Measurements from ENCODE around the gene PRDM1. TPM values are rescaled to one million over a fixed set of nuclear protein-coding genes. Genes with fewer than 3 reads are reported as not detected.
A peak's percentile ranks its signal among the peaks of the same experiment; 100 is the strongest.

Gene PRDM1
- total RNA-seq, 1 experiment from 2014 or later: 2.6 TPM

DNA sequence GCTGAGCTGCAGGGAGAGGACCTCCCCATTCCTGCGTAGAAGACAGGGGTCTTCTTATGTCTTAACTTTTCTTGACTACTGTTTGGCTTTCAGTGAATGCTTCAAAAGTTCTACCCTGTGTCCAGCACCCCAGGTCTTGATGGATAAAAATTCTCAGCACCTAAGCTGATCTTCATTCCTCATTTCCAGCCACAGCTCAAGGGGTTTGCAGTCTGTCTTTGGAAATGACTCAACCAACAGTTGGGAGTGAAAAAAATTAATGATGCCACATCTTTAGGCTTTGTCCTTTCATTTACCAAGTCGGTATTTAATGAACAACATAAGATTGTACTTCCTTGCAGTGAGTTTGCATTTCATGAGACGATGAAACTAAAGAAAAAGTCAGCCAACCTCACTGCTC lies 40.3 kb downstream of the PRDM1 start:
- Histone ChIP-seq H3K9me3 (ENCODE audit: insufficient read depth, low read depth) (no peaks in the 10 kb centered on the region), H3K4me2 (no peak overlapping the region), H3K9me2 (ENCODE audit: insufficient read depth) (no peaks in the 10 kb centered on the region), H3K79me2 (ENCODE audit: low read depth) (no peaks in the 10 kb centered on the region), H3K4me1 (replicated peaks; ENCODE audit: insufficient read depth) (peaks cover 29% of the 10 kb centered on the region), H3K27ac (no peak overlapping the region), H2AFZ (no peak overlapping the region), H4K20me1 (ENCODE audit: insufficient read depth) (no peaks in the 10 kb centered on the region), H3K36me3 (ENCODE audit: low read depth) (no peaks in the 10 kb centered on the region), H3K4me3 (no peak overlapping the region), H3K27me3 (ENCODE audit: insufficient read depth, low read depth) (no peaks in the 10 kb centered on the region), H3F3A (ENCODE audit: insufficient read depth, low read depth) (peaks cover 26% of the 10 kb centered on the region)
- CTCF ChIA-PET: no interaction called here
- intact Hi-C loops (cut with micrococcal nuclease; ENCODE audit: unreplicated experiment): no loop called here
- TF ChIP-seq, protein P1, sequence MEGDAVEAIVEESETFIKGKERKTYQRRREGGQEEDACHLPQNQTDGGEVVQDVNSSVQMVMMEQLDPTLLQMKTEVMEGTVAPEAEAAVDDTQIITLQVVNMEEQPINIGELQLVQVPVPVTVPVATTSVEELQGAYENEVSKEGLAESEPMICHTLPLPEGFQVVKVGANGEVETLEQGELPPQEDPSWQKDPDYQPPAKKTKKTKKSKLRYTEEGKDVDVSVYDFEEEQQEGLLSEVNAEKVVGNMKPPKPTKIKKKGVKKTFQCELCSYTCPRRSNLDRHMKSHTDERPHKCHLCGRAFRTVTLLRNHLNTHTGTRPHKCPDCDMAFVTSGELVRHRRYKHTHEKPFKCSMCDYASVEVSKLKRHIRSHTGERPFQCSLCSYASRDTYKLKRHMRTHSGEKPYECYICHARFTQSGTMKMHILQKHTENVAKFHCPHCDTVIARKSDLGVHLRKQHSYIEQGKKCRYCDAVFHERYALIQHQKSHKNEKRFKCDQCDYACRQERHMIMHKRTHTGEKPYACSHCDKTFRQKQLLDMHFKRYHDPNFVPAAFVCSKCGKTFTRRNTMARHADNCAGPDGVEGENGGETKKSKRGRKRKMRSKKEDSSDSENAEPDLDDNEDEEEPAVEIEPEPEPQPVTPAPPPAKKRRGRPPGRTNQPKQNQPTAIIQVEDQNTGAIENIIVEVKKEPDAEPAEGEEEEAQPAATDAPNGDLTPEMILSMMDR (conservative IDR thresholded peaks at IDR 0.05): no peak
- no peak for TF ChIP-seq EZH2 (IDR thresholded peaks at IDR 0.05; ENCODE audit: low read depth)
- DNase-seq: no peak
- BruUV-seq (replicated peaks): no TSS peak
- POLR2A ChIA-PET (ENCODE audit: unreplicated experiment): no interaction called here

GRCh38 chr6:106128981-106129781 lies 43.0 kb downstream of the PRDM1 start:
- no TSS peak for BruUV-seq (replicated peaks)
- no peaks in the 10 kb centered on the region for H3K27me3 ChIP-seq (ENCODE audit: insufficient read depth, low read depth)
- peaks cover 34% of the 10 kb centered on the region for H3K4me1 ChIP-seq (replicated peaks; ENCODE audit: insufficient read depth)
- H3K79me2 ChIP-seq (ENCODE audit: low read depth): no peaks in the 10 kb centered on the region
- CTCF ChIA-PET: interaction anchor here (1.2 kb wide), 1 partner anchor 15 kb away, joined by 4 read pairs; no protein-coding TSS in a partner anchor
- H3K9me3 ChIP-seq (ENCODE audit: insufficient read depth, low read depth): no peaks in the 10 kb centered on the region
- H3K27ac ChIP-seq: peak overlapping the region; percentile 84
- intact Hi-C loops (cut with micrococcal nuclease; ENCODE audit: unreplicated experiment): loop anchor here (1.0 kb wide), 1 partner anchor 10 kb away; no protein-coding TSS in a partner anchor
- H3K4me2 ChIP-seq: peak overlapping the region; percentile 64
- H3F3A ChIP-seq (ENCODE audit: insufficient read depth, low read depth): peaks cover 31% of the 10 kb centered on the region
- peak overlapping the region; percentile 32; the same call in 1 of the 2 replicates for H3K4me3 ChIP-seq
- POLR2A ChIA-PET (ENCODE audit: unreplicated experiment): interaction anchor here (0.6 kb wide), 2 partner anchors 17 to 77 kb away, joined by 7 to 8 read pairs; no protein-coding TSS in a partner anchor
- H3K36me3 ChIP-seq (ENCODE audit: low read depth): no peaks in the 10 kb centered on the region
- no peak overlapping the region for H2AFZ ChIP-seq
- no peak for TF ChIP-seq EZH2 (IDR thresholded peaks at IDR 0.05; ENCODE audit: low read depth)
- TF ChIP-seq, protein P1 (conservative IDR thresholded peaks at IDR 0.05): no peak
- H4K20me1 ChIP-seq (ENCODE audit: insufficient read depth): no peaks in the 10 kb centered on the region
- DNase-seq: peak; percentile 60 to 98
- H3K9me2 ChIP-seq (ENCODE audit: insufficient read depth): no peaks in the 10 kb centered on the region

DNA sequence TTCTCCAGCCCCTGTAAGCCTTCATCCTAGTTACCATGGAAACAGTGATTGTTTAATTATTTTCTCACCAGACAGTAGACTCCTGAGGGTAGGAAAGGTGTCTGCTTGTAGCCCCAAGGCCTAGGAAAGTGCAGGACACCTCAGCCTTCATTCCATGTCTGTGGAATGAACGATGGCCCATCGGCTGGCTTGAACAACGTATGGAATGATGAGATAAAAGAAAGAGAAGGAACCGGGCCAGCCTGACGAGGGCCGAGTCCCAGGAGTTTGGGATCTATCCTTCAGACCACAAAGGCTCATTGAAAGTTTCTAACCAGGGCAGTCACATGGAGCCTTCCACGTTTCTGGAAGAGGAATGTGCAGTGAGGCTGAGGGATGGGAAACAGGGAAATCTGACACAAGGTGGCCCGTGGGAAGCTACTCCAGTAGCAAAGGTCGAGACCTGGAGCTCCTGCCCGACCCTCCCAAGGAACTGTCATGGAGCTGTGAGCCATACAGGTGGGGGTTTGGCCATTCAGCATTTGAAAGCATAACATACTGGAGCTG lies 46.1 kb downstream of the PRDM1 start:
- intact Hi-C loops (cut with micrococcal nuclease; ENCODE audit: unreplicated experiment): no loop called here
- H3K4me3 ChIP-seq: no peak overlapping the region
- H3K4me2 ChIP-seq: no peak overlapping the region
- H3K27me3 ChIP-seq (ENCODE audit: insufficient read depth, low read depth): no peaks in the 10 kb centered on the region
- no TSS peak for BruUV-seq (replicated peaks)
- H3K9me2 ChIP-seq (ENCODE audit: insufficient read depth): no peaks in the 10 kb centered on the region
- no peak overlapping the region for H2AFZ ChIP-seq
- no peaks in the 10 kb centered on the region for H3K79me2 ChIP-seq (ENCODE audit: low read depth)
- H4K20me1 ChIP-seq (ENCODE audit: insufficient read depth): no peaks in the 10 kb centered on the region
- H3F3A ChIP-seq (ENCODE audit: insufficient read depth, low read depth): peaks cover 53% of the 10 kb centered on the region
- peaks cover 55% of the 10 kb centered on the region for H3K4me1 ChIP-seq (replicated peaks; ENCODE audit: insufficient read depth)
- H3K9me3 ChIP-seq (ENCODE audit: insufficient read depth, low read depth): no peaks in the 10 kb centered on the region; the same call in 1 of the 2 replicates
- no peaks in the 10 kb centered on the region for H3K36me3 ChIP-seq (ENCODE audit: low read depth)
- POLR2A ChIA-PET (ENCODE audit: unreplicated experiment): no interaction called here
- TF ChIP-seq, protein P1 (conservative IDR thresholded peaks at IDR 0.05): no peak
- H3K27ac ChIP-seq: no peak overlapping the region
- CTCF ChIA-PET: interaction anchor here (0.6 kb wide), 1 partner anchor 1840 kb away, joined by 3 read pairs; no protein-coding TSS in a partner anchor
- no peak for DNase-seq
